KBM-7 (cell line): Measurements from ENCODE around the gene USE1.

Source experiments
- DNase-seq: peaks from one replicate; pipeline ENCODE4 v3.0.0-alpha.2; 2015
- in situ Hi-C: fragments of 300-500 bp; cut with MboI; formaldehyde crosslinking; loops from 2 replicates; pipeline ENCODE4 v1.14.3; 2020; ENCODE audit warnings: low sequenced_read_pairs, low pct_unique_long_range_greater_than_20kb, mixed read lengths

The USE1 gene

GRCh38 chr19:17232258-17232657, 17.1 kb downstream of the USE1 start:
- in situ Hi-C loops, result no loop called here
- DNase-seq, result no peak

- peak; percentile 79 for DNase-seq
- in situ Hi-C loops, result no loop called here
Observed at GRCh38 chr19:17234911-17235299, 19.7 kb downstream of the USE1 start.

- peak; percentile 69 for DNase-seq
- in situ Hi-C loops, result no loop called here
Observed at GRCh38 chr19:17235300-17235970, 20.3 kb downstream of the USE1 start.

GRCh38 chr19:17235971-17236777, 21.0 kb downstream of the USE1 start:
- in situ Hi-C loops, result no loop called here
- DNase-seq, result no peak

GRCh38 chr19:17236811-17237543, 21.8 kb downstream of the USE1 start:
- in situ Hi-C loops, result no loop called here
- DNase-seq, result no peak

GRCh38 chr19:17237747-17238706, 22.9 kb downstream of the USE1 start:
- in situ Hi-C loops, result no loop called here
- DNase-seq, result no peak

- no peak for DNase-seq
- in situ Hi-C loops, result no loop called here
Observed at GRCh38 chr19:17240062-17240752, 25.1 kb downstream of the USE1 start.

GRCh38 chr19:17240826-17241399, 25.8 kb downstream of the USE1 start:
- no peak for DNase-seq
- in situ Hi-C loops, result no loop called here

GRCh38 chr19:17242431-17243208, 27.5 kb downstream of the USE1 start:
- in situ Hi-C loops, result no loop called here
- DNase-seq, result no peak

GRCh38 chr19:17243211-17243829, 28.2 kb downstream of the USE1 start:
- DNase-seq, result no peak
- in situ Hi-C loops, result no loop called here

- DNase-seq, result no peak
Observed at GRCh38 chr19:17243830-17244617, 28.9 kb downstream of the USE1 start.

GRCh38 chr19:17244618-17245534, 29.7 kb downstream of the USE1 start:
- in situ Hi-C loops, result no loop called here
- DNase-seq, result no peak

More at GRCh38 chr19:17243830-17244617, 28.9 kb downstream of the USE1 start:
- in situ Hi-C loops, result no loop called here

GRCh38 chr19:17245535-17245984, 30.4 kb downstream of the USE1 start, which contains the start of gene NR2F6:
TSS of gene NR2F6 (minus strand) at chr19:17245919. CDS start at chr19:17245220, 699 bp downstream.
- in situ Hi-C loops, result no loop called here
- DNase-seq, result no peak

GRCh38 chr19:17246681-17247425, 31.7 kb downstream of the USE1 start:
- no peak for DNase-seq
- in situ Hi-C loops, result no loop called here
